Spleen (tissue), 11 donors: Measurements from ENCODE around the gene PIGS. TPM values are rescaled to one million over a fixed set of nuclear protein-coding genes. Genes with fewer than 3 reads are reported as not detected.

Experiments
- DNase-seq: peaks from one replicate; pipeline ENCODE4 v3.0.0-alpha.2; 2020
- H3K27ac ChIP-seq, 8 donors: fragments of 200-600 bp; sonication (generic) in 7 of 8; 1 replicate in 4 of 8; 2 replicates in 4 of 8; pipeline versions ENCODE4 v1.5.0 to v1.8.0; 2016 to 2021; ENCODE audit warnings: inconsistent platforms in 4 of 8, mild to moderate bottlenecking in 4 of 8, moderate library complexity in 1 of 8
- H3K27me3 ChIP-seq, 7 donors: fragments of 200-600 bp; sonication (generic) in 6 of 7; replicated peaks in 1 of 7; 1 replicate in 4 of 7; 2 replicates in 3 of 7; pipeline versions ENCODE4 v1.5.0 to v1.8.0; 2016 to 2021; ENCODE audit warnings: inconsistent platforms in 3 of 7, mild to moderate bottlenecking in 1 of 7
- H3K36me3 ChIP-seq, 6 donors: fragments of 200-600 bp; sonication (generic) in 5 of 6; 1 replicate in 4 of 6; 2 replicates in 2 of 6; pipeline versions ENCODE4 v1.5.0 to v1.8.0; 2016 to 2021; ENCODE audit warnings: inconsistent platforms in 2 of 6
- H3K4me1 ChIP-seq, 6 donors: fragments of 200-600 bp; sonication (generic) in 5 of 6; 1 replicate in 3 of 6; 2 replicates in 3 of 6; pipeline versions ENCODE4 v1.5.0 to v1.8.0; 2016 to 2021; ENCODE audit warnings: inconsistent platforms in 3 of 6
- H3K4me3 ChIP-seq, 8 donors: fragments of 200-600 bp; sonication (generic) in 7 of 8; 1 replicate in 4 of 8; 2 replicates in 4 of 8; pipeline versions ENCODE4 v1.5.0 to v1.8.0; 2016 to 2021; ENCODE audit warnings: inconsistent platforms in 4 of 8, mild to moderate bottlenecking in 4 of 8, moderate library complexity in 2 of 8
- H3K9me3 ChIP-seq, 8 donors: fragments of 200-600 bp; sonication (generic) in 7 of 8; 1 replicate in 4 of 8; 2 replicates in 4 of 8; pipeline versions ENCODE4 v1.5.0 to v1.8.0; 2016 to 2021; ENCODE audit warnings: inconsistent platforms in 4 of 8
- CTCF ChIP-seq, 11 experiments: fragments of 200-600 bp in 7 of 11; fragments of 450-650 bp in 4 of 11; sonication (generic) in 4 of 11; IDR thresholded peaks in 8 of 11; conservative IDR thresholded peaks in 3 of 11; 1 replicate in 7 of 11; 2 replicates in 4 of 11; pipeline versions ENCODE4 v1.4.0 to v1.8.0; 2016 to 2021; ENCODE audit warnings: antibody characterized with exemption in 11 of 11, inconsistent platforms in 4 of 11, mild to moderate bottlenecking in 1 of 11
- POLR2A ChIP-seq, 3 donors: fragments of 450-650 bp; IDR thresholded peaks; one replicate each; pipeline ENCODE4 v1.5.1; 2017; ENCODE audit warnings: antibody characterized with exemption in 3 of 3, mild to moderate bottlenecking in 1 of 3
- POLR2AphosphoS5 ChIP-seq, 3 donors: sonication (generic); formaldehyde crosslinking; IDR thresholded peaks; one replicate each; pipeline ENCODE4 v1.5.1; 2017; ENCODE audit warnings: antibody characterized with exemption in 3 of 3
- WGBS, 5 donors: extraction: QIAGEN DNeasy Blood & Tissue Kit in 3 of 5; methylation state at CpG; one replicate each; pipeline versions ENCODE4 v1.1.5 to v1.1.7; 2013 to 2018; 5-methylcytosine and 5-hydroxymethylcytosine counted together
- intact Hi-C: fragments of 100-400 bp; cut with DNase I; formaldehyde crosslinking; loops from one replicate; pipeline ENCODE4 v1.15.0; 2023; ENCODE audit warnings: low total_unique reads
- polyA plus RNA-seq, 3 donors: library from polyadenylated mRNA; stranded (reverse); fragments of 200-250 nt; gene quantifications; one replicate each; pipeline ENCODE4 v1.2.1, GENCODE V29; 2013
- total RNA-seq, 7 donors: library from RNA; depleted of rRNA in 3 of 7; stranded (reverse); fragments of >200 nt in 3 of 7; fragmentation: NEBNext Ultra II Directional in 4 of 7; extraction: Animal tissue kit (Norgen Biotek cat#: 25700) in 4 of 7; gene quantifications; one replicate each; pipeline versions ENCODE4 v1.1.0 to v1.2.1, GENCODE V29; 2016 to 2021
- donor health status: healthy with polysubstance abuse.
- donor health status: DM: no; HTN: no; CAD: no; lungs with moderate emphysema.
- donor health status: DM: no; HTN: no; CAD: no.
- donor health status: Bipolar disorder and iron deficiency.
- donor health status: healthy.
- donor health status: DM: no; HTN: no; CAD: no.
- donor health status: DM: yes; HTN: yes; CAD: no.

Gene PIGS
- total and polyA plus RNA-seq, 10 donors, result 13.3 to 77.6 (median 50.0) TPM

DNA sequence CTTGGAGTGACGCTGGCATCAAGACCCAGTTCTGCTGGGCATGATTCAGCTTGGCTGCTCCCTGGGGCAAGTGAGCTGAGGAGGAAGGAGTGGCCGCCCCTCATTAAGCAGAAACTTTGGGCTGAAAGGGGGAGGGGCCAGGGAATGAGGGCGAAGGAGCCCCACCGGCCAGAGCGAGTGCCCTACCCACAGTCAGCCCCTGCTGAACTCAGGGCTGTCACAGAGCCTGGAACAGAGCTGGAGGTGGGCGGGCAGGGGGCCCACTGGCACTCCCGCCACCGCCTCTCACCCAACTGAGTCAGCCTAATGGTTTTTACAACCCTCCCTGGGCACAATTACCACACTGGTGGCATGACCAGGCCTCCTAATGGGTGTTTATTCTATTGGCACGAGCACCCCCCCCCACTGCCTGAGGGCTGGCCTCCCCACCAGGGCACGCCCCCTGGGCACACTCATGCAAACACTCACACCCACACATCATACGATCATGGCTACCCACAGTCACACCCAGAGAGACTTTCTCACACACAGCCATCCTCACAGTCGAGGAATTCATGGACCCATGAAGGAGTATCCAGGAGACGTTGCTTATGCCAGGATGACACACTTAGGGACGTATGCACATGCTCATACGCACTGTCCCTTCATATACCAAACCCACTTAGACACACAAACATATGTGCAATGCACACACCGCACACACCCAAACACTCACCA lies 38.1 kb downstream of the PIGS start:
- TF ChIP-seq POLR2A (IDR thresholded peaks at IDR 0.05), result no peak
- TF ChIP-seq CTCF (IDR thresholded peaks at IDR 0.05 in 8 of 11, conservative IDR thresholded peaks at IDR 0.05 in 3 of 11), result no peak
- TF ChIP-seq POLR2AphosphoS5 (IDR thresholded peaks at IDR 0.05), result no peak
- Histone ChIP-seq H3K27me3 (peaks cover 0 to 9% (median 0%) of the 10 kb centered on the region in 7 donors), H3K27ac (no peak overlapping the region), H3K4me1 (no peaks in the 10 kb centered on the region), H3K9me3 (no peaks in the 10 kb centered on the region), H3K4me3 (no peak overlapping the region), H3K36me3 (no peaks in the 10 kb centered on the region)
- intact Hi-C loops, result no loop called here
- DNase-seq, result no peak
- WGBS, 5 donors, result 79 to 90% (median 84%) methylated on average over 14 to 16 of the region's 16 CpGs

GRCh38 chr17:28532050-28532960 lies 39.0 kb downstream of the PIGS start:
- 69 to 90% (median 82%) methylated on average over 6 to 7 of the region's 7 CpGs for WGBS, 5 donors
- intact Hi-C loops, result no loop called here
- Histone ChIP-seq H3K27me3 (peaks cover 0 to 9% (median 0%) of the 10 kb centered on the region in 7 donors), H3K4me3 (no peak overlapping the region), H3K4me1 (no peaks in the 10 kb centered on the region), H3K36me3 (no peaks in the 10 kb centered on the region), H3K27ac (no peak overlapping the region), H3K9me3 (no peaks in the 10 kb centered on the region)
- DNase-seq, result no peak
- TF ChIP-seq POLR2A (IDR thresholded peaks at IDR 0.05) (no peak), POLR2AphosphoS5 (IDR thresholded peaks at IDR 0.05) (no peak), CTCF (IDR thresholded peaks at IDR 0.05 in 8 of 11, conservative IDR thresholded peaks at IDR 0.05 in 3 of 11) (no peak)

DNA sequence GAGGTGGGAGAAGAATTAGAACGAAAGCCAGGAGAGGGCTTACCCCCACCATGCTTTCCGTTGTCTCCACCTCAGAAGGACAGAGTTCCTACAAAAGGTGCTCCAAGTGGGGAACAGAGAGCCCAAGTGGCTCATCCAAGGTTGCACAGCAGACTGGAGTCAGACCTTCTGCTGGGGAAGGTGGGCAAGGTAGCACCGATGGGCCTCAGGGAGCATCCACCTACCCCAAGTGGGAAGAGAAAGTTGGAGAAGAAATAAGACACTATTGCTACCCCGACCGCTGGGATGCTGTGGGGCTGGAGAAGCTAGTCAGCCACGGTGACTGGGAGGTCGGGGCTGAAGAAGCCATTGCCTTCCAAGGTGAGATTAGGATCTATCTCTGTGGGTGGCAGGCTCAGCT lies 40.4 kb downstream of the PIGS start:
- intact Hi-C loops, result no loop called here
- Histone ChIP-seq H3K27me3 (peaks cover 0 to 9% (median 0%) of the 10 kb centered on the region in 7 donors), H3K27ac (no peak overlapping the region), H3K4me3 (no peak overlapping the region), H3K4me1 (no peaks in the 10 kb centered on the region), H3K36me3 (no peaks in the 10 kb centered on the region), H3K9me3 (no peaks in the 10 kb centered on the region)
- no peak for DNase-seq
- WGBS, 5 donors, result 72 to 80% (median 78%) methylated on average over 7 of the region's 7 CpGs
- no peak for TF ChIP-seq POLR2A (IDR thresholded peaks at IDR 0.05)
- no peak for TF ChIP-seq POLR2AphosphoS5 (IDR thresholded peaks at IDR 0.05)
- TF ChIP-seq CTCF (IDR thresholded peaks at IDR 0.05 in 8 of 11, conservative IDR thresholded peaks at IDR 0.05 in 3 of 11), result no peak

- Histone ChIP-seq H3K4me3 (no peak overlapping the region), H3K4me1 (no peaks in the 10 kb centered on the region), H3K27me3 (peaks cover 0 to 9% (median 0%) of the 10 kb centered on the region in 7 donors), H3K36me3 (no peaks in the 10 kb centered on the region), H3K27ac (no peak overlapping the region), H3K9me3 (no peaks in the 10 kb centered on the region)
- no peak for DNase-seq
- intact Hi-C loops, result no loop called here
- WGBS, 5 donors, result 86 to 92% (median 87%) methylated on average over 4 of the region's 4 CpGs
- TF ChIP-seq POLR2AphosphoS5 (IDR thresholded peaks at IDR 0.05) (no peak), CTCF (IDR thresholded peaks at IDR 0.05 in 8 of 11, conservative IDR thresholded peaks at IDR 0.05 in 3 of 11) (no peak), POLR2A (IDR thresholded peaks at IDR 0.05) (no peak)
Observed at GRCh38 chr17:28530250-28530649, 41.1 kb downstream of the PIGS start.
